HG02870 (cell line): Measurements from ENCODE around the gene GTF2H4.

ENCODE experiments used
- ATAC-seq: cut with Tn5 transposase; IDR thresholded peaks from one replicate; pipeline ENCODE4 v1.9.1; 2021; ENCODE audit warnings: mild to moderate bottlenecking, moderate library complexity; ENCODE audit not compliant: unreplicated experiment

Gene GTF2H4

GRCh38 chr6:30951907-30952469 lies 44.0 kb downstream of the GTF2H4 start:
- no peak for ATAC-seq

DNA sequence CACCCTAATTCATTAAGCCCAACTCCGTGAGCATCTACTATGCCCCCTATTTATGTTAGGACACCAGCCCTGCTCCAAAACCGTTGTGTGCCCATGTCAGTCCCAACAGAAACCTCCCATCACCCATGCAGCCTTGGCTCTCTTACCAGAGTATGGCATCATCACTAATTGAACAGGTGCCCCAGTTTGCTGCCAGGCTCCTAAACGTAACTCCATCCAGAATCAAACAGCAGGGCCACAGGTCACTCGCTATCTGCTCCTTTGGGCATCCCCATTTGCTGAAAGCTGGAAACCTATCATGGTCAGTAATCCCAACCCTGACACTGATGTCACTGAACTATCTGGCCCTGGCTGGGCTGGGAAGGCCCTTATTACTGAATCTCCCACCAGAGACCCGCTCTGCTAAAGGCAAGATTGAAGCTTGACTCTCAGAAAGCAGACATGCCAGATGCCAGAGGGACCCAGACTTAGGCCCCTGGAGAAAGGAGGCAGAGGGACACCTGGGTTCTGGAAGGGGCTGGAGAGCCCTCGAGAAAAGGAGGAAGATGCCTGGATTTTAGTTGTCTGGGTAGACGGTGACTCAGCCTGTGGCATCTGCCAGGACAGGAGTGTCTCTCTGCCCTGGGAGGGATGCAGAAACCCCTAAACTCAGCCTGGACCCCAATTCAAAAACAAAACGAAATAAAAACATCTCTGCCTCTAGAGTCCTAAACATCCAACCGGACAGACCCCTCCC lies 46.8 kb downstream of the GTF2H4 start:
- ATAC-seq: no peak

DNA sequence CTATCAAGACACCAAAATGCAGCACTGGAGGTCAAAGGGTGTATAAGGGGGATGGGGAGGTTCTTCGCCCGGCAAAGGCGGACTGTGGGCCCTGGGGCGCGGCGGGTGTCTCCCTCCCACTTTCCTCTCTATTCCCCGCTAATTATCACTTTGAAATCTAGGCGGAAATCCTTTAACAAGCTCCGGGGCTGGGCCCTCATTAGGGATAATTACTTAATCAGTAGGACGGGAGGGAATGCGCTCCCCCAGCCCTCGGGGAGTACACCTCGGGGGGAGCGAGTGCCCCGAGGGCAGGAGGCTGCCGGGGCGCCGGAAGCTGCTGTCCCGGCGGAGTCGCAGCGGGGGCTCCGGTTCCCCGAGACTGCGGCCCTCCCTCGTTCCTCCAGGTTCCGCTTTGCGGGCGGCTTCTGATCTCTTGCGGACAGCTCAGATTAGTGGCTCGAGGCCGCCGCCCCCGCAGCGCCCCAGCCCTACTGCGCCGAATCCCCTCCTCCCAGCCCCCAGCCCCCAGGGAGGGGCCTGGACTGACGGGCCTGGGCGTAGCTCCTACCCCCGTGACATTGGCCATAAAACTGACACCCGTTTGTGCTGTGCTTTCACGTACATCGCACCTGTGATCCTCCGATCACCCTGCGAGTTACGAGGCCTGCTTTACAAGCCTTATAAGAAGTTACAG lies 47.5 kb downstream of the GTF2H4 start:
- no peak for ATAC-seq

GRCh38 chr6:30957716-30958115 lies 49.7 kb downstream of the GTF2H4 start:
- ATAC-seq: no peak

DNA sequence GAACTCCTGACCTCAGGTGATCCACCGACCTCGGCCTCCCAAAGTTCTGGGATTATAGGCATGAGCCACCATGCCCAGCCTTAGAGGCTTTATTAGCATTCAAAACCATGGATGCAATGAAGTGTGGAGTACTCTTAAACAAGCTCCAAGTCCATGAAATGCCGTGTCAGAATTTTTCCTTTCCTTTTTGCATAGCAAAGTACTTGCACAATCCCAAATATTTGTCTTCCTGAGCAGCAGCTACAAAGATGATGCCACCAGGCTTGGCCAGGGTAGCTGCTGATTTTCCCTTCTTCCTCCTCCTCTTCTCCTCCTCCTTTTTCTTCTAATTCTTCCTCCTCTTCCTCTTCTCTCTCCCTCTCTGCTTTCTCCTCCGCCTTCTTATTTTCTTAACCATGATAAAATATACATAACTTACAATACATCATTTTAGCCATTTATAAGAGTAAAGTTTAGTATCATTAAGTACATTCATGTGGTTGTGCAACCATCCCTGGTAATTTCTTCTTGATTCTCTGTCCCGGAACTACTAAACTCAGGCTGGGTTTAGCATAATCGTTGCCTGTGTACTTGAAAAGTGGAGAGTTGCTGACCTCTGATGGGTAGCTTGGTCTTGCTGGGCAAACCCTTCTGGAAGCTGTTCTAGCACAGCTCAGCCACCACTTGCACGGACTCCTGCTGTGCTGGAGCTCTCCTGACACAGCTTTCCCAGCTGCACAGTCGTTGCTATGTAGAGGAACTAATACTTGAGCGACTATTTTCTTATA lies 53.1 kb downstream of the GTF2H4 start:
- ATAC-seq: no peak

- ATAC-seq: no peak
These were observed 54.7 kb downstream of the GTF2H4 start for GRCh38 chr6:30962716-30963115.

GRCh38 chr6:30963641-30964040 lies 55.6 kb downstream of the GTF2H4 start:
- ATAC-seq: no peak
